ENCODE results near the gene GCHFR.

Gene GCHFR

GRCh38 chr15:40785164-40785563, 21.3 kb downstream of the GCHFR start:
- no peak for DNase-seq

- DNase-seq: no peak
Observed at GRCh38 chr15:40785814-40786213, 21.9 kb downstream of the GCHFR start.

GRCh38 chr15:40787344-40787841, 23.5 kb downstream of the GCHFR start:
- DNase-seq: peak; percentile 64 to 70

DNA sequence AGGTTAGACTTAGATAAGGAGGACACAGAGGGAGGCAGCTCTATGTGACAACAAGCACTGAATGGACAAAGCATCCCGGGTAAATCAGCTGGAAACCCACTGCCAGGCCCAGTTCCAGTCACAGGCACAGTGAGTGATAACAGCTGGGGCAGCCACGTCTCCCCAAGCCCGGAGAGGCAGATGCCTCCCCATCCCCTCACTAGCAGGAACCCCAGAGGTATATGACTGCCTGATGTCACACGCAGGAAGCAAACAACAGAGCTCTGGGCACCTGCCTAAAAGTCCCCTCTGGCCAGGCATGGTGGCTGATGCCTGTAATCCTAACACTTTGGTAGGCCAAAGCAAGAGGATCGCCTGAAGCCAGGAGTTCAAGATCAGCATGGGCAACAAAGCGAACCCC, 24.1 kb downstream of the GCHFR start:
- DNase-seq: no peak

DNA sequence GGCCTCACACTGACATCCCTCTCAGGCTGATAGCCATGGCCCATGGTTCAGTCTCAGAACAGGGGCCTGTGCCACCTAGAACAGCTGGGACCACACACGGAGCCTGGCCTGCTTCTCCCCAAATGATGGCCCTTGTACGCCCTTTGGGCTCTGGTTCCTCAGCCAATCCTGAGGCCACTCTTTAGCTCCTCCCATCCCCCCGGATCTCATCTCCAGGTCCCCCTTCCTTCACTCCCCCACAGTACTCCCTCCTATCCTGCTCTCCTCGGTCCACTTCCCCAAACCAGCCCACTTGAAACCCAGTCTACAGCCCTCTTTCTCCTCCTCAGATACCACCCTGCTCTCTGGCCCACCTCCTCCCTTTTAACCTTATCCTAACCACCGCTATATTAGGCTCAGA, 25.3 kb downstream of the GCHFR start:
- DNase-seq: no peak

GRCh38 chr15:40789999-40790398, 26.1 kb downstream of the GCHFR start:
- no peak for DNase-seq

- no peak for DNase-seq
Observed at GRCh38 chr15:40790718-40791117, 26.9 kb downstream of the GCHFR start.

- DNase-seq: no peak
Observed at GRCh38 chr15:40792394-40792793, 28.5 kb downstream of the GCHFR start.

- DNase-seq: no peak
Observed at GRCh38 chr15:40793216-40793989, 29.5 kb downstream of the GCHFR start.

DNA sequence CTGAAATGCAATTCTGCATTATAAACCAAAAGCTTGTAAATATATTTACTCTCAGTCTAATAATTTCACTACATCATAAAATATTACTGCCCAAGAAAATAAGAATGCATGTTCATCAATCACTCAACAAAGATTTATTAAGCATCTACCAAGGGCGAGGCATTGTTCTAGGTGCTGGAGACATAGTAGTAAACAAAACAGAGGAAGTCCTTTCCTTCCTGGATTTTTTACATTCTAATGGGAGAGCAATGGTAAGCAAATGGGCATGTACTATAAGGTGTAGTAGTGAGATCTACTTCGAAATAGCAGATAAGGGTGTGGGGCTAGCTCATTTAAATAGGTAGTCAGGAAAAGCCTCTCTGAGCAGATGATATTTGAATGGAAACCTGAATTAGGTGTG, 32.2 kb downstream of the GCHFR start:
- no peak for DNase-seq

DNA sequence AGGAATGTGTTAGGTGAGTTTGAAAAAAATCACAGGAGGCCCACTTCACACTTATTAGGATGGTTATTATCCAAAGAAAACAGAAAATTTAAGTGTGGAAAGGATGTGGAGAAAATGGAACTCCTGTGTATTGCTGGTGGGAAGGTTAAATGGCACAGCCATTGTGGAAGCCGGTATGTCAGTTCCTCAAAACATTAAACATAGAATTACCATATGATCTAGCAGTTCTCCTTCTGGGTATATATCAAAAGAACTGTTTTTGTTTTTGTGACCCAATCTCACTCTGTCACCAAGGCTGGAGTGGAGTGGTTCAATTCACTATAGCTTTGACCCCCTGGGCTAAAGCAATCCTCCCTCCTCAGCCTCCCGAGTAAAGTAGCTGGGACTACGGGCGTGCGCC, 32.6 kb downstream of the GCHFR start:
- DNase-seq: no peak

DNA sequence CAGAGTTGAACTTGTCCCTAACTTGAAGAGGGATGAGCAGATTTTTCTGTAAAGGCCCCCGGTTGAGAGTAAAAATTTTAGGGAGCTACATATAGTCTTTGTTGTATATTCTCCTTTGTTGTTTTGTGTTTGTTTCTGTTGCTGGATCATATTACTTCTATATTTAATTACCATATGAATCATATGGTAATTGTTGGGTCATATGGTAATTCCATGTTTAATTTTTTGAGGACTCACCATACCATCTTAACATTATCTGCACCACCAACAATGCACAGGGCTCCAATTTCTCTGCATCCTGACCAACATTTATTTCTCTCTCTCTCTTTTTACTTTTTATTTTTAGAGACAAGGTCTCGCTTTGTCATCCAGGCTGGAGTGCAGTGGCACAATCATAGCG, 35.7 kb downstream of the GCHFR start:
- DNase-seq: no peak

GRCh38 chr15:40803076-40803475, 39.2 kb downstream of the GCHFR start:
- DNase-seq: no peak

GRCh38 chr15:40803688-40804087, 39.8 kb downstream of the GCHFR start:
- no peak for DNase-seq

- no peak for DNase-seq
Observed at GRCh38 chr15:40806672-40807027, 42.8 kb downstream of the GCHFR start.

DNA sequence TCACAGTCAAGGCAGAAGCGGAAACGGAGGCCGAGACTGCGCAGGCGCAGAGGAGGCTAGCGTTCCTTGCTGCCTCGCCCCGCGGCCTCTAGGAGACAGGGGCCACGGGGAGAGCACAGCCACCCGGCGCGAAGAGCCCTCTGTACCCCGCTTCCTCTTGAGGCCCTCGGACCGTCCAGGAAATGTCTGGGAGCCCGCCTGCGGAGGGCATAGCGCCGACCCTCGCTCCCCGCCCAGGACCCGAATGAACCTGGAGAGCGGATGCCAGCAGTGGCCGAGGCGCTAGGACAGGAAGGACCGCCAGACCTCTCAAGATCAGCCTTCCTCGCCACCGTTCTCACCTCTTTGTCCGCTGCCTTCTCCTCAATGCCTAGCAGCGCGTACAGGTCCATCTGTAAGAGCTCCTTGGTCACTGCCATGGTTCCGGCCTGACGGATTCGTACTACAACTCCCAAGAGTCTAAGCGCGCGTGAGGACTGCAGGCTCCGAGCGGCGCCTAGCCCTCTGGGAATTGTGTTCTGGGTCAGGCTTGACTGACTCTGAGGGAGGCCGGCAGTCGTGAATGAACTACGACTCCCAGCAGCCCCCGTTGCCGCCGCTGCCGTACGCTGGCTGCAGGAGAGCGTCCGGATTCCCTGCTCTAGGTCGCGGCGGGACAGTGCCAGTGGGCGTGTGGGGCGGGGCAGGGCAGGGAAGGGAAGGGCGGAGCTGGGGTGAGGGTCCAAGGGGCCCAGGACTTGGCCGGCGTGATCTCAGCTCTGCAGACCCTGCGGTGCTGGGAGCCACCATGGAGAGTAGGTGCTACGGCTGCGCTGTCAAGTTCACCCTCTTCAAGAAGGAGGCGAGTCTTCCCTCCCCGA, 43.4 kb downstream of the GCHFR start, which contains the start of the genes DNAJC17 and ZFYVE19:
DNAJC17 (minus strand) TSS at position 446 of the 860 bp plus-strand sequence; CDS start at position 419, 27 bp downstream.
ZFYVE19 (plus strand) TSS at position 62 of the 860 bp plus-strand sequence; CDS start at position 563, 501 bp downstream.
- DNase-seq: peak; percentile 92 to 93

- DNase-seq: no peak
Observed at GRCh38 chr15:40807888-40808461, 44.1 kb downstream of the GCHFR start.

GRCh38 chr15:40808861-40809450, 45.1 kb downstream of the GCHFR start:
- no peak for DNase-seq

DNA sequence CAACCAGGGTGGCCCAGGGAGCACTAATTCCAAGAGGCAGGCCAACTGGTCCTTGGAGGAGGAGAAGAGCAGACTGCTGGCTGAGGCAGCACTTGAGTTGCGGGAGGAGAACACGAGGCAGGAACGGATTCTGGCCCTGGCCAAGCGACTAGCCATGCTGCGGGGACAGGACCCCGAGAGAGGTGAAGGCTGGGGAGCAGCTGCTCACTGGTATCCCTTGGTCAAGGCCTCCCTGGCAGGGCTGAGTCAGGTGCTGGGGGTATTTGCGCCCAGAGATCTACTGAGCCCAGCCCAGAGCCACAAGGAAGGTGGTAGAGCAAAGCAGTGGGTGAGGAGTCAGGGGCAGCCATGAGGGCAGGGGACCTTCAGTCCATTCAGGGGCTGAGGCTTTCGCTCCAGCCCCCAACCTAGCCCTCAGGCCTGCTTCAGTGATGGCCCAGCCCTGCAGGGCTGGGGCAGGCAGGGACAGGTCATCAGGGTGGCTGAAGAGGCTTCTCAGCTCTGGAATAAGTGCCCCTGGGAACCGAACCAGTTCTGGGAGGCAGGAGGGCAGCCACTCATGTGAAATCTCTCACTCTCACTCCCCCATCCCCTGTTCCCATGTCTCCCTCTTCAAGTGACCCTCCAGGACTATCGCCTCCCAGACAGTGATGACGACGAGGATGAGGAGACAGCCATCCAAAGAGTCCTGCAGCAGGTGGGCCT, 49.0 kb downstream of the GCHFR start:
- no peak for DNase-seq

- no peak for DNase-seq
Observed at GRCh38 chr15:40815042-40815698, 51.3 kb downstream of the GCHFR start.
